ENCODE data around the gene NRL. TPM values are rescaled to one million over a fixed set of nuclear protein-coding genes. Genes with fewer than 3 reads are reported as not detected.

Gene NRL
- total and polyA plus RNA-seq, 10 of the 15 experiments (the other 5 are each of a cell fraction or from before 2014, with no cell fraction given), result 0.11 to 4.4 (median 2.2) TPM

- TF ChIP-seq MTA3 (IDR thresholded peaks at IDR 0.05; ENCODE audit: borderline replicate concordance, low read length) (no peak), SMAD5 (IDR thresholded peaks at IDR 0.05; ENCODE audit: low read depth) (peak; percentile 58; the same call in 1 of the 2 replicates), IKZF1 (conservative IDR thresholded peaks at IDR 0.05) (peak; percentile 73), SREBF2 (IDR thresholded peaks at IDR 0.05; ENCODE audit: low read length) (no peak), HSF1 (IDR thresholded peaks at IDR 0.05; ENCODE audit: low read depth, low read length) (no peak), SIX5 (IDR thresholded peaks at IDR 0.05; ENCODE audit: low read depth, low read length, severe bottlenecking) (no peak), GABPA (IDR thresholded peaks at IDR 0.05; ENCODE audit: low read depth) (no peak), IRF3 (IDR thresholded peaks at IDR 0.05) (peak; percentile 81), MEF2A (IDR thresholded peaks at IDR 0.05; ENCODE audit: insufficient read depth, low read depth, low read length) (no peak), CHD2 (IDR thresholded peaks at IDR 0.05; ENCODE audit: borderline replicate concordance, low read depth, low read length) (peak; percentile 85; the same call in 1 of the 2 replicates), MTA2 (IDR thresholded peaks at IDR 0.05; ENCODE audit: low read depth) (0 out of 2 replicates have a peak, but pooled peaks have one; percentile 29), NFYA (IDR thresholded peaks at IDR 0.05; ENCODE audit: borderline replicate concordance, low read depth, low read length) (no peak; the same call in 1 of the 2 replicates), SREBF1 (IDR thresholded peaks at IDR 0.05; ENCODE audit: low read length) (no peak), USF1 (IDR thresholded peaks at IDR 0.05; ENCODE audit: borderline replicate concordance, extremely low read length, insufficient read depth, low read depth, low read length) (peak; percentile 53), SRF (IDR thresholded peaks at IDR 0.05; ENCODE audit: low read depth in 2 of 2, low read length in 2 of 2) (peak; percentile 36 to 70; a peak in 2 of 4 replicates), PAX5 (IDR thresholded peaks at IDR 0.05; ENCODE audit: borderline replicate concordance, low read depth, low read length) (peak; percentile 87; the same call in 1 of the 2 replicates), RUNX3 (IDR thresholded peaks at IDR 0.05; ENCODE audit: low read length) (peak; percentile 63), SIN3A (IDR thresholded peaks at IDR 0.05; ENCODE audit: low read depth, low read length) (no peak)
These were observed 26.5 kb upstream of the NRL start, which contains the start of gene EMC9 (continued) for GRCh38 chr14:24141097-24141880.

All from GM12878 (cell line).